Activated T-helper 9 cell treated with anti-CD3 and anti-CD28 coated beads, Interleukin-2, amount 50 U/mL, for 16 hours (primary cell): Measurements from ENCODE around the gene CHMP3.
"Not testable (repeated sequence)": the region's sequence is repeated elsewhere in the genome, so short reads cannot be mapped to it uniquely, and the experiment has no call there.

Experiments used
- DNase-seq: peaks from one replicate; pipeline ENCODE4 v3.0.0-alpha.2; 2020; ENCODE audit warnings: low read depth

The CHMP3 gene

GRCh38 chr2:86562922-86563649 lies at the start of gene CHMP3:
Gene CHMP3, minus strand, starts transcription at chr2:86563443. Its CDS starts 95 bp downstream, at chr2:86563348.
- DNase-seq: peak; percentile 95

DNA sequence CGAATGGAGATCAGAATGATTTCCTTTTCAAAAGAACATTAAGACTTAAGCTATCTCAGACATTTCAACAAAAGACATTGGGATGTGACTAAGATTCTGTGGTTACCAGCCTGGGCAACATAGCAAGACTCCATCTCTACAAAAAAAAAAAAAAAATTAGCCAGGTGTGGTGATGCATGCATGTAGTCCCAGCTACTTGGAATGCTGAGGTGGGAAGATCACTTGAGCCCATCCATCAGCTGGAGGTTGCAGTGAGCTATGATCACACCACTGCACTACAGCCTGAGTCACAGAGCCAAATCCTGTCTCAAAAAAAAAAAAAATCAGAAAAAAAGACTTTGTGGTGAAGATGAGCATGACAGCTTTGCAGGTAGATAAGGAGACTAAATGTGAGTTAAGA lies 47.6 kb upstream of the CHMP3 start:
- DNase-seq: no peak

GRCh38 chr2:86608832-86609410 lies 45.7 kb upstream of the CHMP3 start:
- DNase-seq: no peak

DNA sequence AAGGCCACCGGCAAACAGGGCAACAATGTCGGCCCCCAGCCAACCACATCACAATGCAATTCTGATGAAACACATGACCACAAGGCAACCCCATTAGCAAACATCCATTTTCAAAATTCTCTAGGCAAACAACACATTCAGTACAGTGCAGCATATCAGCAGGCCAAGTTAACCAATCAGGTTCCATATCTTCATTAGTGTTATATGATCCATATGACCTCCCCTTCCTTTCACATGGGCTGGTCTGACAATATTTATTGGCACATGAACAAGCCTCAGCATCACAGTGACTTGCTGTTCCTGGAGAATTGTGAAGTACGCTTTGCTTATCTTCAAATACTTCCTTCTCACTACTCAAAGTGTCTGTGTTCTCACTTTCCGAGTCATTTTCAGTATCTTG lies 40.7 kb upstream of the CHMP3 start:
- no peak for DNase-seq

- no peak for DNase-seq
Measured at GRCh38 chr2:86598966-86599365, 35.7 kb upstream of the CHMP3 start.

- DNase-seq: no peak
Measured at GRCh38 chr2:86596118-86596517, 32.9 kb upstream of the CHMP3 start.

DNA sequence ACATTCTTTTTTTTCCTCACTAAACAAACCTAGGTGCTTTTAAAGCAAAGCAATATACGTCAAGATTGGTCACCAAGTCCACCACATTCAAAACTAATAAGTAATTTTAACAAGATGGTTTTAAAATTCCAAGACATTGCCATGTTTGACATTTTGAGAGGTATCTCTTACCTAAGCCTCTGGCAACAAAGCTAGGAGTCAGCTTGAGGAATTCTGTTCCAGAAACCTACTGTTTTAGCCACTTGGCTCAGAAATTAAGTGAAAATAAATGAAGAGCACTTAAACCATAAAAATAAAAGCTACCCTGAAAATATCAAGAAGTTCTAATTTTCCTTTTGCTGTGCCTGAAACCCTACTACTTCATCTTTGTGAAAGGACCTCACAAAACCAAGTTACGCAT lies 30.0 kb upstream of the CHMP3 start:
- no peak for DNase-seq

GRCh38 chr2:86592547-86593230 lies 29.4 kb upstream of the CHMP3 start:
- DNase-seq: no peak

GRCh38 chr2:86589701-86590100 lies 26.5 kb upstream of the CHMP3 start:
- not testable (repeated sequence) for DNase-seq

DNA sequence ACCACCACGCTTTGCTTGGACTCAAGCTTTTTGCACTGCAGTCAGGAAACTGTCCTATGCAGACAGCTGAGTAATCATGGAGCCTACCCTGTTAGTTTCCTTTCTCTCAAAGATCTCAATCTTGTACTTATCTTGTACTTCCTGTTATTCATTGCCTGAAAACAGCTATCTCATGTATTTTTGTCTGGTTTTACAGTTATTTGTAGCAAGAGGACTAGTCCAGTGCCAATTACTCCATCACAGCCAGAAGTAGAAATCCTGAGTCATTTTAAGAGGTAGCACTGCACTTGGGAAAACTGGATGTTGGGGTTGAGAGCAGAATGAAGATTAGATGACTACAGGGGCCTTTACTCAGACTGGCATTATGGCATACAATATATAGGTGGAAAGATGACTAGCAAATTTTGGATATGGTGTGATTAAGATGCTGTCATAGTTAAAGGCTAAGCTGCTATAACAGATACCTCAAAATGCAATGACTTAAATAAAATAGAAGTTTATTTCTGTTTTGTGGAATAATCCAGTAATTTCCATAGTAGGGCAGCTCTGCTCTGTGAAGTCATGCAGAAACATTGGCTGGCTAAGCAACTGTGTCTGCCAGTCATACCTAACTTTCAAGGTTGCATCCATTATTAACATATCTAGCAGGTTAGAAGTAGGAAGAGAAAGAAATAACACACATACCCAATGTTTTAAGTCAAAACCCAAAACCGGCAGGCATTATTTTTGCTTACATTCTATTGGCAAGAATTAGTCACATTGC lies 21.1 kb upstream of the CHMP3 start:
- no peak for DNase-seq

DNA sequence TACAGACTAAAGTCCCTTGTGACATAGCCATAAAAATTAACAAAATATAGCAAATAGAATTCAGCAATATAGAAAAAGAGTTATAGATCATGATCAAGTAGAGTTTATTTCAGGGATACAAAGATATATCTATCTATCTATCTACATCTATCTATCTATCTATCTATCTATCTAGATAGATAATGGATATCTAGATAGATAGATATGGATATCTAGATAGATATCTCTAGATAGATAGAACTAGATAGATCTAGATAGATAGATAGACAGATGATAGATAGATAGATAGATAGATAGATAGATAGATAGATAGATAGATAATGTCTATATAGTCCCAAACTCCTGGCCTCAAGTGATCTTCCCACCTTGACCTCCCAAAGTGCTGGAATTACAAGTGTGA lies 17.3 kb upstream of the CHMP3 start:
- DNase-seq: no peak

GRCh38 chr2:86577817-86578456 lies 14.7 kb upstream of the CHMP3 start:
- no peak for DNase-seq

- DNase-seq: no peak
Measured at GRCh38 chr2:86570059-86570458, 6.8 kb upstream of the CHMP3 start.

DNA sequence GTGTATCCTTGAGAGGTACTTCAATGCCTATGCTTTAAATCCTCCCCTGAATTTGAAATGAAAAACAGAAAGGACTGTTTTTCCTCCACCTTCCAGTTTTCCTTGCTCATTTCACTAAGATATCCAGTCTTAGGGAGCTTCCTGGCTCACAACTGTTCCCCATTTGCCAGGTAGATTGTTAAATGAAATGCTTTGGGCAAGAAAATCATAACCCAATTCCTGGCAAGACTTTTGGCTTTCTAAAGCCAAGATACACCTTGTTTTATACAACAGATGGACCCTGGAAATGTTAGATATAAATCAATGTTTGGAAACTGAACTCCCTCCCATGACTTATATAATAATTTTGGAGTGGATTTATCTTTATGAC lies 3.6 kb upstream of the CHMP3 start:
- no peak for DNase-seq

- no peak for DNase-seq
Measured at GRCh38 chr2:86566158-86566820, 3.0 kb upstream of the CHMP3 start.

DNA sequence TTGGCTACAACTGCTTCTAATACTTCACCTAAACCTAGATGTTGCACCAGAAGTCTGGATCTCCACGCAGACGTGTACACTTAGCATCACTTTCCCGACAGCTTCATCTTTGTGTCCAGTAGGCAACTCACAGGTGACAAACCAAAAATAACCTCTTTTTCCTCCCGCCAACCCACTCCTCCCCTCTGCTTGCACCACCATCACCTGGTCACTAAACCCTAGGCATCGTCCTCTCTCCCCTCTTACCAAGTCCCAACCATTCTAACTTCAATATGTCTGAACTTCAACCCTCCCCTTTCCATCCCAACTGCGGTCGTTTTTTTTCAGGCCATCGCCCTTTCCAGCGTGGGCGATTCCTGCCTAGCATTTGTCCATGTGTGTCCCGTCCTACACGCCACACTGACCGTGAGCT lies 413 bp upstream of the CHMP3 start:
- no peak for DNase-seq

DNA sequence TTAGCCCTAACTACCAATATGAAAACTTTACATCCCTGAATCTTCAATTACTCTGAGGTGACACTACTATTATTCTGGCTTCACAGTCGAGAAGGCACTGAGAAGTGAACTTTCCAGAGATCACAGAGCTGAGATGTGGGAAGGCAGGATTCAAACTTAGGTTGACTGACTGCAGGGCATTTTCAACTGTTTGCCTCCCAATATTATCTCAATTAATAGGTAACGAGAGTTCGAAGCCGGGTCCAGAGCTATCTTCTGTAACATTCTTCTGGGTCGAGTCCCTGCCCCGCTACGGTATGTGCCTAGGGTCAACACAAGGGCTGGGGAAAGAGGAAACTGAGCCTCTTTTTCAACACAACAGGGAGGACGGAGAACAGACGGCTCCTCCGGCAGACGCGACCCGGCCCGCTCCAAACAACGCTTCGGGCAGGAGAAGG lies 740 bp downstream of the CHMP3 start:
- DNase-seq: no peak

DNA sequence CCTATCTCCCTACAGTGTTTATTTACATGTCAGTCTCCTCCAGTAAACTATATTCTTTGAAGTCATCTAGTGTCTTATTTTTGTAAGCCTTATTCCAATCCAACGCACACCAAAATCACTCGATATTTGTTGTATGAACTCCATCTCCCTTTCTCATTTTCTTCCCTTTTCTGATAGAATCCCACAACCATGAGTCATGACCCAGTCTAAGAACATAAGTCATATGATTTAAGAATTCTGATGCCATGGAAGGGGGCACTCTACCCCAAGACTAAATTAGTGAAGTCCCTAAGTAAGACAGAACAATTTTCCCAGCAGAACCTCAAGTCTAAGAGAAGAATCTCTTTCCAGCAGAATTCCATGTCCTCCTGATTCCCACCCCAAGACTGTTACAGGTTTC lies 5.4 kb downstream of the CHMP3 start:
- DNase-seq: no peak

GRCh38 chr2:86556508-86556907 lies 6.7 kb downstream of the CHMP3 start:
- no peak for DNase-seq

- DNase-seq: no peak
Measured at GRCh38 chr2:86552889-86553288, 10.4 kb downstream of the CHMP3 start.

GRCh38 chr2:86549963-86550725 lies 13.1 kb downstream of the CHMP3 start:
- not testable (repeated sequence) for DNase-seq
